NT2/D1 (cell line): ENCODE data around the gene TMEM52.

Experiments
- DNase-seq: peaks from one replicate; pipeline ENCODE4 v3.0.0-alpha.2; 2011; ENCODE audit warnings: low read depth, low spot score
- H3K27me3 ChIP-seq: 2 replicates; pipeline ENCODE4 v1.6.0; 2011; ENCODE audit warnings: mild to moderate bottlenecking; ENCODE audit not compliant: insufficient read length, insufficient read depth
- H3K36me3 ChIP-seq: 2 replicates; pipeline ENCODE4 v1.6.1; 2011; ENCODE audit warnings: mild to moderate bottlenecking, low read length, mixed read lengths; ENCODE audit not compliant: insufficient read depth, insufficient read length
- H3K4me1 ChIP-seq: 2 replicates; pipeline ENCODE4 v1.5.1; 2011; ENCODE audit not compliant: insufficient read depth, insufficient read length
- H3K4me3 ChIP-seq: 2 replicates; pipeline ENCODE4 v1.5.1; 2011; ENCODE audit warnings: low read depth; ENCODE audit not compliant: insufficient read length
- H3K9ac ChIP-seq: 2 replicates; pipeline ENCODE4 v1.6.0; 2011; ENCODE audit warnings: low read depth; ENCODE audit not compliant: insufficient read length
- H3K9me3 ChIP-seq: 2 replicates; pipeline ENCODE4 v1.5.1; 2011; ENCODE audit warnings: mild to moderate bottlenecking, low read length; ENCODE audit not compliant: insufficient read depth
- SUZ12 ChIP-seq: IDR thresholded peaks from 2 replicates; pipeline ENCODE4 v1.6.1; 2011; ENCODE audit not compliant: insufficient read length, insufficient read depth; ENCODE audit errors: extremely low read depth
- YY1 ChIP-seq: IDR thresholded peaks from 2 replicates; pipeline ENCODE4 v1.6.1; 2011; ENCODE audit not compliant: insufficient read length, insufficient read depth
- ZNF274 ChIP-seq: IDR thresholded peaks from 2 replicates; pipeline ENCODE4 v1.6.1; 2011; ENCODE audit warnings: mild to moderate bottlenecking, low read depth, low read length

TMEM52 gene

GRCh38 chr1:1960480-1961196 is 41.6 kb upstream of the TMEM52 start:
- no peaks in the 10 kb centered on the region for H3K9me3 ChIP-seq
- no peaks in the 10 kb centered on the region for H3K36me3 ChIP-seq
- peak overlapping the region; percentile 23 for H3K9ac ChIP-seq
- no peak for TF ChIP-seq SUZ12
- no peak for TF ChIP-seq YY1
- no peak for TF ChIP-seq ZNF274
- no peaks in the 10 kb centered on the region for H3K27me3 ChIP-seq
- H3K4me1 ChIP-seq, result peaks cover 10% of the 10 kb centered on the region
- no peak for DNase-seq
- H3K4me3 ChIP-seq, result no peak overlapping the region

- Histone ChIP-seq H3K4me1 (peaks cover 11% of the 10 kb centered on the region), H3K4me3 (peak overlapping the region; percentile 34), H3K27me3 (no peaks in the 10 kb centered on the region), H3K36me3 (no peaks in the 10 kb centered on the region), H3K9me3 (no peaks in the 10 kb centered on the region), H3K9ac (peak overlapping the region; percentile 74)
- no peak for TF ChIP-seq ZNF274
- TF ChIP-seq YY1, result no peak
- TF ChIP-seq SUZ12, result no peak
- DNase-seq, result peak; percentile 63
Measured at GRCh38 chr1:1959840-1960479, 40.9 kb upstream of the TMEM52 start.

- Histone ChIP-seq H3K36me3 (no peaks in the 10 kb centered on the region), H3K4me1 (peaks cover 11% of the 10 kb centered on the region), H3K4me3 (peak overlapping the region; percentile 34), H3K9ac (no peak overlapping the region), H3K9me3 (no peaks in the 10 kb centered on the region), H3K27me3 (no peaks in the 10 kb centered on the region)
- TF ChIP-seq ZNF274 (no peak), YY1 (no peak), SUZ12 (no peak)
- DNase-seq, result no peak
Measured at GRCh38 chr1:1959459-1959839, 40.4 kb upstream of the TMEM52 start.

GRCh38 chr1:1958071-1958541 is 39.0 kb upstream of the TMEM52 start:
- H3K36me3 ChIP-seq, result no peaks in the 10 kb centered on the region
- H3K9ac ChIP-seq, result no peak overlapping the region
- peaks cover 11% of the 10 kb centered on the region for H3K4me1 ChIP-seq
- no peak overlapping the region for H3K4me3 ChIP-seq
- TF ChIP-seq ZNF274, result no peak
- no peaks in the 10 kb centered on the region for H3K27me3 ChIP-seq
- no peaks in the 10 kb centered on the region for H3K9me3 ChIP-seq
- DNase-seq, result no peak

GRCh38 chr1:1957533-1957961 is 38.5 kb upstream of the TMEM52 start:
- Histone ChIP-seq H3K4me3 (no peak overlapping the region), H3K9me3 (no peaks in the 10 kb centered on the region), H3K27me3 (no peaks in the 10 kb centered on the region), H3K36me3 (no peaks in the 10 kb centered on the region), H3K9ac (no peak overlapping the region), H3K4me1 (peaks cover 11% of the 10 kb centered on the region)
- TF ChIP-seq YY1, result no peak
- DNase-seq, result no peak

GRCh38 chr1:1956586-1957532 is 37.8 kb upstream of the TMEM52 start:
- Histone ChIP-seq H3K4me3 (no peak overlapping the region), H3K36me3 (no peaks in the 10 kb centered on the region), H3K4me1 (peaks cover 11% of the 10 kb centered on the region), H3K9me3 (no peaks in the 10 kb centered on the region), H3K27me3 (no peaks in the 10 kb centered on the region), H3K9ac (no peak overlapping the region)
- TF ChIP-seq SUZ12, result no peak
- TF ChIP-seq ZNF274, result no peak
- no peak for TF ChIP-seq YY1
- DNase-seq, result no peak

GRCh38 chr1:1956101-1956500 is 37.0 kb upstream of the TMEM52 start:
- Histone ChIP-seq H3K27me3 (no peaks in the 10 kb centered on the region), H3K4me1 (peaks cover 9% of the 10 kb centered on the region), H3K9ac (no peak overlapping the region), H3K9me3 (0 out of 2 replicates have a peak, but pooled peaks cover 2% of the 10 kb centered on the region), H3K36me3 (no peaks in the 10 kb centered on the region), H3K4me3 (no peak overlapping the region)
- TF ChIP-seq ZNF274 (no peak), SUZ12 (no peak), YY1 (no peak)
- no peak for DNase-seq
